ENCODE measurements around the gene RYK. TPM values are rescaled to one million over a fixed set of nuclear protein-coding genes. Genes with fewer than 3 reads are reported as not detected.
"Not testable (repeated sequence)": the region's sequence is repeated elsewhere in the genome, so short reads cannot be mapped to it uniquely, and the experiment has no call there.

RYK gene
- total and polyA plus RNA-seq, 2 donors (not counting 1 experiment from before 2014, with no cell fraction given) = 60.6 to 112 TPM

GRCh38 chr3:134276086-134276485 is 25.4 kb upstream of the RYK start:
- TF ChIP-seq EZH2 (IDR thresholded peaks at IDR 0.05; ENCODE audit: low read length, missing control alignments) = no peak
- TF ChIP-seq, protein P1, sequence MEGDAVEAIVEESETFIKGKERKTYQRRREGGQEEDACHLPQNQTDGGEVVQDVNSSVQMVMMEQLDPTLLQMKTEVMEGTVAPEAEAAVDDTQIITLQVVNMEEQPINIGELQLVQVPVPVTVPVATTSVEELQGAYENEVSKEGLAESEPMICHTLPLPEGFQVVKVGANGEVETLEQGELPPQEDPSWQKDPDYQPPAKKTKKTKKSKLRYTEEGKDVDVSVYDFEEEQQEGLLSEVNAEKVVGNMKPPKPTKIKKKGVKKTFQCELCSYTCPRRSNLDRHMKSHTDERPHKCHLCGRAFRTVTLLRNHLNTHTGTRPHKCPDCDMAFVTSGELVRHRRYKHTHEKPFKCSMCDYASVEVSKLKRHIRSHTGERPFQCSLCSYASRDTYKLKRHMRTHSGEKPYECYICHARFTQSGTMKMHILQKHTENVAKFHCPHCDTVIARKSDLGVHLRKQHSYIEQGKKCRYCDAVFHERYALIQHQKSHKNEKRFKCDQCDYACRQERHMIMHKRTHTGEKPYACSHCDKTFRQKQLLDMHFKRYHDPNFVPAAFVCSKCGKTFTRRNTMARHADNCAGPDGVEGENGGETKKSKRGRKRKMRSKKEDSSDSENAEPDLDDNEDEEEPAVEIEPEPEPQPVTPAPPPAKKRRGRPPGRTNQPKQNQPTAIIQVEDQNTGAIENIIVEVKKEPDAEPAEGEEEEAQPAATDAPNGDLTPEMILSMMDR (conservative IDR thresholded peaks at IDR 0.05 in 1 of 2, IDR thresholded peaks at IDR 0.05 in 1 of 2; ENCODE audit: low read depth in 1 of 2, low read length in 2 of 2) = no peak
- DNase-seq (ENCODE audit: low read depth in 2 of 2) = no peak
- H3K4me3 ChIP-seq (replicated peaks in 1 of 4; ENCODE audit: control extremely low read depth in 1 of 4, insufficient read depth in 1 of 4, low read depth in 3 of 4, low read length in 4 of 4) = no peak overlapping the region

DNA sequence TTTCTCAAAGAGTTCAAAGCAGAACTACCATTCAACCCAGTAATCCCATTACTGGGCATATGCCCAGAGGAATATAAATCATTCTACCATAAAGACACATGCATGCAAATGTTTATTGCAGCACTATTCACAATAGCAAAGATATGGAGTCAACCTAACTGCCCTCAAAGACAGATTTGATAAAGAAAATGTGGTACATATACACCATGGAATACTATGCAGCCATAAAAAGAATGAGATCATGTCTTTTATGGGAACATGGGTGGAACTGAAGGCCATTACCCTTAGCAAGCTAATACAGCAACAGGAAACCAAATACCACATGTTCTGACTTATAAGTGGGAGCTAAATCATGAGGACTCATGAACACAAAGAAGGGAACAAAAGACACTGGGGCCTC is 24.5 kb upstream of the RYK start:
- not testable (repeated sequence) for H4K20me1 ChIP-seq (ENCODE audit: control insufficient read depth, extremely low read depth, insufficient read depth, low read length); H3K27me3 ChIP-seq (ENCODE audit: control insufficient read depth, insufficient read depth, low read length); H3K36me3 ChIP-seq (ENCODE audit: control insufficient read depth, insufficient read depth, low read length); H2AFZ ChIP-seq (ENCODE audit: low read length); H3K79me2 ChIP-seq (ENCODE audit: control insufficient read depth, insufficient read depth, low read length); H3K9ac ChIP-seq (ENCODE audit: insufficient read depth, low read length); H3K4me3 ChIP-seq (replicated peaks in 1 of 4; ENCODE audit: control extremely low read depth in 1 of 4, insufficient read depth in 1 of 4, low read depth in 3 of 4, low read length in 4 of 4); H3K27ac ChIP-seq (ENCODE audit: insufficient read depth, low read length); H3K4me2 ChIP-seq (ENCODE audit: extremely low read depth, insufficient read depth, low read length); DNase-seq (ENCODE audit: low read depth in 2 of 2); H3K9me3 ChIP-seq (ENCODE audit: control insufficient read depth, insufficient read depth, low read depth, low read length); H3K4me1 ChIP-seq (ENCODE audit: control insufficient read depth, extremely low read depth, insufficient read depth, low read length)

More at GRCh38 chr3:134276086-134276485, 25.4 kb upstream of the RYK start:
- H3K27me3 ChIP-seq (ENCODE audit: control insufficient read depth, insufficient read depth, low read length) = peaks cover 4% of the 10 kb centered on the region
- no peak overlapping the region for H2AFZ ChIP-seq (ENCODE audit: low read length)
- H3K9me3 ChIP-seq (ENCODE audit: control insufficient read depth, insufficient read depth, low read depth, low read length) = no peaks in the 10 kb centered on the region
- H3K4me2 ChIP-seq (ENCODE audit: extremely low read depth, insufficient read depth, low read length) = no peak overlapping the region
- H3K4me1 ChIP-seq (ENCODE audit: control insufficient read depth, extremely low read depth, insufficient read depth, low read length) = no peaks in the 10 kb centered on the region
- no peak overlapping the region for H3K27ac ChIP-seq (ENCODE audit: insufficient read depth, low read length)
- H3K79me2 ChIP-seq (ENCODE audit: control insufficient read depth, insufficient read depth, low read length) = no peaks in the 10 kb centered on the region
- no peaks in the 10 kb centered on the region for H3K36me3 ChIP-seq (ENCODE audit: control insufficient read depth, insufficient read depth, low read length)
- H3K9ac ChIP-seq (ENCODE audit: insufficient read depth, low read length) = no peak overlapping the region
- H4K20me1 ChIP-seq (ENCODE audit: control insufficient read depth, extremely low read depth, insufficient read depth, low read length) = no peaks in the 10 kb centered on the region

DNA sequence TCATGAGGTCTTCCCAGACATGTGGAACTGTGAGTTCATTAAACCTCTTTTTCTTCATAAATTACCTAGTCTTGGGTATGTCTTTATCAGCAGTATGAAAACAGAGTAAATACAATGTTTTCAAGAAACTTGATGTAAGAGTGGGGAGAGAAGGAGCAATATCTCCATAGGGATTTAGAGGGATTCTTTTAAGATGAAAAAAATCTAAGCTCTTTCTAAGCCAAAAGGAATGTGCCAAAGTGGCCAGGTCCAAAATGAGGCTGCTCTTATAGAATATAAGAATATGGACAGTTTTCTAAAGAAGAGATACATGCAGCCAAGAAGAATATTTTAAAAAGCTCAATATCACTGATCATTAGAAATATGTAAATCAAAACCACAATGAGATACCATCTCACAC is 23.9 kb upstream of the RYK start:
- no peak overlapping the region for H3K9ac ChIP-seq (ENCODE audit: insufficient read depth, low read length)
- H3K79me2 ChIP-seq (ENCODE audit: control insufficient read depth, insufficient read depth, low read length) = no peaks in the 10 kb centered on the region
- H3K4me1 ChIP-seq (ENCODE audit: control insufficient read depth, extremely low read depth, insufficient read depth, low read length) = no peaks in the 10 kb centered on the region
- H2AFZ ChIP-seq (ENCODE audit: low read length) = no peak overlapping the region
- no peak overlapping the region for H3K4me3 ChIP-seq (replicated peaks in 1 of 4; ENCODE audit: control extremely low read depth in 1 of 4, insufficient read depth in 1 of 4, low read depth in 3 of 4, low read length in 4 of 4)
- no peaks in the 10 kb centered on the region for H3K36me3 ChIP-seq (ENCODE audit: control insufficient read depth, insufficient read depth, low read length)
- TF ChIP-seq, protein P1 (conservative IDR thresholded peaks at IDR 0.05 in 1 of 2, IDR thresholded peaks at IDR 0.05 in 1 of 2; ENCODE audit: low read depth in 1 of 2, low read length in 2 of 2) = no peak
- TF ChIP-seq EZH2 (IDR thresholded peaks at IDR 0.05; ENCODE audit: low read length, missing control alignments) = no peak
- H3K27ac ChIP-seq (ENCODE audit: insufficient read depth, low read length) = no peak overlapping the region
- H3K4me2 ChIP-seq (ENCODE audit: extremely low read depth, insufficient read depth, low read length) = no peak overlapping the region
- no peak for DNase-seq (ENCODE audit: low read depth in 2 of 2)
- H3K27me3 ChIP-seq (ENCODE audit: control insufficient read depth, insufficient read depth, low read length) = peaks cover 4% of the 10 kb centered on the region
- no peaks in the 10 kb centered on the region for H4K20me1 ChIP-seq (ENCODE audit: control insufficient read depth, extremely low read depth, insufficient read depth, low read length)
- no peaks in the 10 kb centered on the region for H3K9me3 ChIP-seq (ENCODE audit: control insufficient read depth, insufficient read depth, low read depth, low read length)
